HAP-1 (cell line): ENCODE results near the gene GALNTL6.
"Not testable (repeated sequence)": the region's sequence is repeated elsewhere in the genome, so short reads cannot be mapped to it uniquely, and the experiment has no call there.

ENCODE experiments used
- DNase-seq, 2 experiments: peaks; one replicate each; pipeline ENCODE4 v3.0.0-alpha.2; 2016 to 2020; ENCODE audit warnings: low spot score in 2 of 2
- H3K27me3 ChIP-seq: fragments of 250-450 bp; sonication (Bioruptor Pico); 2 replicates; pipeline ENCODE4 v1.5.1; 2020; ENCODE audit warnings: low read depth, mild to moderate bottlenecking, moderate library complexity
- H3K36me3 ChIP-seq: fragments of 250-450 bp; sonication (Bioruptor Pico); replicated peaks from 2 replicates; pipeline ENCODE4 v1.5.1; 2020; ENCODE audit warnings: mild to moderate bottlenecking
- H3K4me1 ChIP-seq: fragments of 250-450 bp; sonication (Bioruptor Pico); 2 replicates; pipeline ENCODE4 v1.5.1; 2020; ENCODE audit warnings: mild to moderate bottlenecking
- H3K4me3 ChIP-seq: fragments of 250-450 bp; sonication (Bioruptor Pico); 2 replicates; pipeline ENCODE4 v1.5.1; 2020; ENCODE audit warnings: mild to moderate bottlenecking, moderate library complexity
- H3K9me3 ChIP-seq: fragments of 250-450 bp; sonication (Bioruptor Pico); 2 replicates; pipeline ENCODE4 v1.5.1; 2020; ENCODE audit warnings: mild to moderate bottlenecking, moderate library complexity
- in situ Hi-C: fragments of 300-500 bp; cut with MboI; formaldehyde crosslinking; loops from 3 replicates; pipeline ENCODE4 v1.14.3; 2020; ENCODE audit warnings: low sequenced_read_pairs, inconsistent platforms, mixed read lengths

GALNTL6 gene

DNA sequence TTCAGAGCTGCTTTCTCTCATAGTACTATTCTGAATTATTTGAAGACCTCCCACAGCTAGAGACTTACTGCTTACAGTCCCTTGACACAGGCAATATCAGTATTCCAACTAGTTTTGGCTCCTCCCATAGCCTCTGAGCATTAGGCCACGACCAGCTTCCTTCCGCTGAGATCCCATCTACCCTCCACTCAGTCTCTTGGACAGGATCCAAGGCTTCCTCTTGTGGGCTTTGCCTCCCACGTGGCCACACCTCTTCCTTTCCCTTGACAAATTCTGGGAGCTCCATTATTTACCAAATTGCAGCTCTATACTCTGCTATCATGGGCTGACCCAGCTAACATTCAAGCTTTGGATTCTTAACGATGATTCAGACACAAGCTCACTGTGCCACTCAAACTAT lies 885.1 kb downstream of the GALNTL6 start:
- in situ Hi-C loops, result no loop called here
- peak in 1 of 2 experiments; percentile 20 for DNase-seq
- H3K4me3 ChIP-seq, result no peak overlapping the region
- H3K36me3 ChIP-seq, result no peaks in the 10 kb centered on the region
- no peaks in the 10 kb centered on the region for H3K27me3 ChIP-seq
- no peaks in the 10 kb centered on the region for H3K9me3 ChIP-seq
- H3K4me1 ChIP-seq, result peaks cover 3% of the 10 kb centered on the region; the same call in 1 of the 2 replicates

DNA sequence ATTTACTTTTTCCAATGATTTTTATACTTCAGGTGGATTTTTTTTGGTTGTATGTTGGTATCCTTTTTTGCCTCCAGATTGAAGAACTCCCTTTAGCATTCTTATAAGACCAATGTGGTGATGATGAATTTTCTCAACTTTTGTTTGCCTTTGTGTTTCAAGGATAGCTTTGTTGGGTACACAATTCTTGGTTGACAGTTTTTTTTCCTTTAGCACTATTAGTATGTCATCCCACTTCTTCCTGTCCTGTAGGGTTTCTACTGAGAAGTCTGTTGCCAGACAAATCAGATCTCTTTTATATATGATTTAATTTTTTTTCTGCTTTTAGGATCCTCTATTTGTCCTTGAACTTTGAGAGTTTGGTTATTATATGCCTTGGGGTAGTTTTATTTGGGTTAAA lies 892.4 kb downstream of the GALNTL6 start:
- Histone ChIP-seq H3K36me3 (no peaks in the 10 kb centered on the region), H3K4me1 (no peaks in the 10 kb centered on the region), H3K4me3 (no peak overlapping the region), H3K9me3 (0 out of 2 replicates have a peak, but pooled peaks cover 5% of the 10 kb centered on the region), H3K27me3 (no peaks in the 10 kb centered on the region)
- in situ Hi-C loops, result no loop called here
- DNase-seq, result no peak

DNA sequence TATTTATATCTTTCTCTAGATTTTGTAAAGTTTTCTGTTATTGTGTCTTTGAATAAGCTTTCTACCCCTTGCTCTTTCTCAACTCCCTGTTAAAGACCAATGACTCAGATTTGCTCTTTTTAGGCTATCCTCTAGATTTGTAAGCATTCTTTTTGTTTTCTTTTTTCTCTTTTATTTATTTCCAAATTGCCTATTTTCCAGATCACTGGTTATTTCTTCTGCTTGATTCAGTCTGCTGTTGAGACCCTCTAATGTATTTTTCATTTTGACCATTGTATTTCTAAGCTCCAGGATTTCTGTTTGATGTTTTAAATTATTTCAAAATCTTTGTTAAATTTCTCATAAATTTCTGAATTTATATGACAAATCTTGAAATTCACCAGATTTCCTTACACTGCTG lies 892.8 kb downstream of the GALNTL6 start:
- no peak for DNase-seq
- Histone ChIP-seq H3K4me3 (no peak overlapping the region), H3K36me3 (no peaks in the 10 kb centered on the region), H3K27me3 (no peaks in the 10 kb centered on the region), H3K4me1 (no peaks in the 10 kb centered on the region), H3K9me3 (0 out of 2 replicates have a peak, but pooled peaks cover 5% of the 10 kb centered on the region)
- in situ Hi-C loops, result no loop called here

DNA sequence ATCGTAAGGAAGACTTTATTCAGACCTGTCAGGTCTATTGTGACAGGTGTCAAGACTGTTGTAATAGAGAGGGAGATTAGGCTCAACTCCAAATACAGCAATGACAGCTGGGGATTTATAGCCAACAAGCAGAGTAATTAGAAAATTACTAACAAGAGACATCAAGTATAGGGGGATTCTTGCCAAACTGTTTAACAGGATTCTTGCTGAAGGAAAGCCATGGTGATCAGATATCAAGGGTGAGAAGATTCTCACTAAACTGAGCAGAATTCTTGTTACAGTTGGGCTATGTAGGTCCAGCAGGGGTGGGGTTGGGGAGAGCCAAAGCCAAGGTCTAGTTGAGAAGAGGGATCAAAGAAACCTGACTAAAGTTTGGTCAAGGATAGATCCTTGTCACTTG lies 894.4 kb downstream of the GALNTL6 start:
- Histone ChIP-seq H3K4me1 (no peaks in the 10 kb centered on the region), H3K9me3 (0 out of 2 replicates have a peak, but pooled peaks cover 5% of the 10 kb centered on the region), H3K27me3 (no peaks in the 10 kb centered on the region), H3K4me3 (no peak overlapping the region), H3K36me3 (no peaks in the 10 kb centered on the region)
- in situ Hi-C loops, result no loop called here
- DNase-seq, result no peak

DNA sequence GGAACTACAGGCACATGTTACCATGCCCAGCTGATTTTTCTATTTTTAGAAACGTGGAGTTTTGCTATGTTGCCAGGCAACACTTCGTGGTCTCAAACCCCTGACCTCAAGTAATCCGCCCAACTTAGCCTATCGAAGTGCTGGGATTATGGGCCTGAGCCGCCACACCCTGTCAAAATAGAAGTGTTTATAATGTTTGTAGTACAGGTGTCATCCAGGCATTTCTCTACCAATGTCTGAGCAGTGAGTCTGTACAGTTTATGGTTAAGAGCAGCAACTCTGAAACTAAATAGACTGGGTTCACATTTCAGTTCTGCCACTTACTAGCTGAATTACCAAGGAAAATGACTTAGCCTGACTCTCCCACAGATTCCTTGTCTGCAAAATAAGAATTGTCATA lies 895.0 kb downstream of the GALNTL6 start:
- no peak for DNase-seq
- H3K36me3 ChIP-seq, result no peaks in the 10 kb centered on the region
- no peak overlapping the region for H3K4me3 ChIP-seq
- 0 out of 2 replicates have a peak, but pooled peaks cover 5% of the 10 kb centered on the region for H3K9me3 ChIP-seq
- H3K27me3 ChIP-seq, result no peaks in the 10 kb centered on the region
- no peaks in the 10 kb centered on the region for H3K4me1 ChIP-seq
- in situ Hi-C loops, result no loop called here

DNA sequence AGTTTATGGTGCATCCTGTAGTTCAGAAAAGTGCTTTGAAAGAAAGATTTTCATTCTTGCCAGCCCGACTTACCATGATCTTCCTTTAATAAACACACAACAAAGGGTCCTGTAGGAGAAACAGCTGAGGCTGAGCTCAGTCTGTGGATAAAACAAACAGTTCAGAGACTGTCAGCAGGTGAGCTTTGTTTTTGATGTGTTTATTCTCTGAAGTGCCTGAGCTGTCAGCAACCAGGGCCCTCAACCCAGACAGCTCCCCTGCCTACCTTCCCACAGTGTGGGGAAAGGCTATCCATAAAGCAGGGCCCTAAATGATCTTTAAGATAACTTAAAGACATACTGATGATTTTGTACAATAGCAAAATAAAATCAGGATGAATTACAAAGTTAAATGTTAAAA lies 896.2 kb downstream of the GALNTL6 start:
- Histone ChIP-seq H3K27me3 (no peaks in the 10 kb centered on the region), H3K36me3 (no peaks in the 10 kb centered on the region), H3K9me3 (0 out of 2 replicates have a peak, but pooled peaks cover 5% of the 10 kb centered on the region), H3K4me3 (no peak overlapping the region), H3K4me1 (no peaks in the 10 kb centered on the region)
- no peak for DNase-seq
- in situ Hi-C loops, result no loop called here

DNA sequence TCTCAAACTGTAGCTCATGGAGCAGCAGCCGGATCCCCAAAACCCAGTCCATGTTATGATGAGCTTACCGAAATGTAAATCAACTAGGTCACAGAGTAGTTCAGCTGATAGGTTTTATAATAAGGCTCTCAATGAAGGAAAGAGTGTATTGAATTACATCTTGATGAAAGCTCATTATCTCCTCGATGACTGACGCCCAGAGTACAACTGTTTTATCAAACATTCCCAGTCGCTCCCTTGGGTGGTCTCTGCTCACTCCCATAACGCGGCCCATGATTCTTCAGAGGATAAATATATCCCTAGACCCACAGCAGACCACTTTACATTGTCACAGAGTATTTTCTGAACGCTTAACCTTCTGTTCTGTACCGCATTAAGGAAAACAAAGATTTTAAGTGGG lies 903.1 kb downstream of the GALNTL6 start:
- no peaks in the 10 kb centered on the region for H3K4me1 ChIP-seq
- H3K27me3 ChIP-seq, result no peaks in the 10 kb centered on the region
- H3K9me3 ChIP-seq, result no peaks in the 10 kb centered on the region
- in situ Hi-C loops, result no loop called here
- H3K36me3 ChIP-seq, result no peaks in the 10 kb centered on the region
- no peak for DNase-seq
- no peak overlapping the region for H3K4me3 ChIP-seq

DNA sequence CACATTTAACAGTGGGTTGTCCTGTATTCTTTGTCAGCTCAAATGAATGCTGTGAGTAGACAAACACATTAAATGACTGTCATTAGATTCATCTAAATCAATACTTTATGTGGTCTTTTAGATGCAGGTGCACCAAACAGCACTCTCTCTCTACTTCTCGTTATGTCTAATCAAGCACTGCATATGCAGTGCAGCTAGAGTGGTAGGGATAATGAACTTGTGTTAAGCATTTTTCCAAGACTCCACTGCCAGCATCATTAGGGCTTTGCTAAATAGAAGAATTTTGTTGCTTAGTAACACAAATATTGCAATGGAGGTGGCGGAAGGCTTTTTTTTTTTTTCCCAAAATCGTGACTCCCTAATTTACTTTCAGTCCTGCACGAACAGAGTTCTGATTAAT lies 908.5 kb downstream of the GALNTL6 start:
- Histone ChIP-seq H3K9me3 (no peaks in the 10 kb centered on the region), H3K36me3 (no peaks in the 10 kb centered on the region), H3K27me3 (no peaks in the 10 kb centered on the region), H3K4me3 (no peak overlapping the region), H3K4me1 (no peaks in the 10 kb centered on the region)
- in situ Hi-C loops, result no loop called here
- no peak for DNase-seq

DNA sequence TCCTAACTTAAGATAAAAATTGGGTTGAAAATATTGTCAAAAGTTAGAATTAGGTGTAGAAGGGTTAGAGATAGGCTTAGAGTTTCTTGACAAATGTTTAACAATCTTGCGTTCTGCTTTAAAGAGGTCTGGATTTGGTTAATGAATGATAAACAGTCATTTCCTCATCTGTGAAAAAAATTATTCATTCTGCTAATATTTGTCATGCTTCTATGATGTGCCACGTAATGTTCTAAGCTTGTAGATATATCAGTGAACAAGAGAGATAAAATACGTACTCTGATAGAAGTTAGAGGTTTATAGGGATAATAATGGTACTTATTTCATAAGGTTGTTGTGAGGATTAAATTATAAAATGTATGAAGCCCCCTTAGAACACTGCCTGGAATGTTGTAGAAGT lies 912.4 kb downstream of the GALNTL6 start:
- H3K4me3 ChIP-seq, result no peak overlapping the region
- no peaks in the 10 kb centered on the region for H3K36me3 ChIP-seq
- in situ Hi-C loops, result no loop called here

DNA sequence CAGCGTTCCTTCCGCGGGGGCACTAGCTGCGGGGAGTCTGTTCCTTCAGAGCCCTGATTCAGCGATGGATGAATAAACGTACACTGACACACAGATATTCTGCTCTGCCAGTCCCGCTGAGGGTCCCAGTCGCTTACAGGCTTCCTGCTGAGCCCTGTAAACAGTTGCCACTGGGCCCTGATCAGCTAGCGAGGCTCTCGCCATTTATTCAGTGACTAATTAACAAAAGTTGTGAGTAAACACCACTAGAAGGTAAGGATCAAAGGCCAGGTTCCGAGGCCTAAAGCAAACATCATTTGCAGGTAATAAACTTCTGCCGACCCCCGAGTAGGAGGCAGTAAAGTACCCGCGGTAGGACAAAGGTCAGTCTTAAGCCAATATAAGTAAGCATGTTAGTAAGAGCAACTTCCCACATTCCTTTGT lies 912.8 kb downstream of the GALNTL6 start:
- in situ Hi-C loops, result no loop called here
- H3K4me3 ChIP-seq, result no peak overlapping the region
- no peaks in the 10 kb centered on the region for H3K27me3 ChIP-seq
- DNase-seq, result no peak
- no peaks in the 10 kb centered on the region for H3K36me3 ChIP-seq
- H3K4me1 ChIP-seq, result no peaks in the 10 kb centered on the region
- H3K9me3 ChIP-seq, result no peaks in the 10 kb centered on the region

More for the DNA sequence above, 912.4 kb downstream of the GALNTL6 start:
- H3K4me1 ChIP-seq, result no peaks in the 10 kb centered on the region
- no peaks in the 10 kb centered on the region for H3K9me3 ChIP-seq
- DNase-seq, result no peak
- no peaks in the 10 kb centered on the region for H3K27me3 ChIP-seq

DNA sequence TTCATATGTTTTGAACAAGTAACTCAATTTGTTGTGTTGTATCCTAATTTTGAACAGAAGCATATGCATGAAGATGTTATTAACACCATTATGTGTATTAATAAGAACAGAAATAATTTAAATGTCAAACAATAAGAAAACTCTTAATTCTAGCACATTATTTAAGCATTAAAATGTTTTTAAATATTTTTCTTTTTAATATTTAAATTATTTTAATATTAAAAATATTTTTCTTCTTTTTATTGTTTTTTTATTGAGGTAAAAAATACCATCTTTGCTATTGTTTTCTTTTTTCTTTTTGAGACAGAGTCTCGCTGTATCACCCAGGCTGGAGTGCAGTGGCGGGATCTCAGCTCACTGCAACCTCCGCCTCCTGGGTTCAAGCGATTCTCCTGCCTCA lies 914.4 kb downstream of the GALNTL6 start:
- H3K9me3 ChIP-seq, result no peaks in the 10 kb centered on the region
- in situ Hi-C loops, result no loop called here

DNA sequence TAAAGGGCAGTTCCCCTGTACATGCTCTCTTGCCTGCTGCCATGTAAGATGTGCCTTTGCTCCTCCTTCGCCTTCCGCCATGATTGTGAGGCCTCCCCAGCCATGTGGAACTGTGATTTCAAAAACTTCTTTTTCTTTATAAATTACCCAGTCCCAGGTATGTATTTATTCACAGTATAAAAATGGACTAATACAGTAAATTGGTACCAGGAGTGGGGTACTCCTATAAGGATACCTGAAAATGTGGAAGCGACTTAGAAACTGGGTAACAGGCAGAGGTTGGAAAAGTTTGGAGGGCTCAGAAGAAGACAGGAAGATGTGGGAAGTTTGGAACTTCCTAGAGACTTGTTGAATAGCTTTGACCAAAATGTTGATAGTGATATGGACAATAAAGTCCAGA lies 920.4 kb downstream of the GALNTL6 start:
- H3K36me3 ChIP-seq, H3K4me1 ChIP-seq, H3K27me3 ChIP-seq, H3K4me3 ChIP-seq, DNase-seq, H3K9me3 ChIP-seq, in situ Hi-C loops: not testable (repeated sequence)

More for the DNA sequence above, 914.4 kb downstream of the GALNTL6 start:
- Histone ChIP-seq H3K27me3 (no peaks in the 10 kb centered on the region), H3K4me1 (no peaks in the 10 kb centered on the region), H3K4me3 (no peak overlapping the region), H3K36me3 (no peaks in the 10 kb centered on the region)
- no peak for DNase-seq

DNA sequence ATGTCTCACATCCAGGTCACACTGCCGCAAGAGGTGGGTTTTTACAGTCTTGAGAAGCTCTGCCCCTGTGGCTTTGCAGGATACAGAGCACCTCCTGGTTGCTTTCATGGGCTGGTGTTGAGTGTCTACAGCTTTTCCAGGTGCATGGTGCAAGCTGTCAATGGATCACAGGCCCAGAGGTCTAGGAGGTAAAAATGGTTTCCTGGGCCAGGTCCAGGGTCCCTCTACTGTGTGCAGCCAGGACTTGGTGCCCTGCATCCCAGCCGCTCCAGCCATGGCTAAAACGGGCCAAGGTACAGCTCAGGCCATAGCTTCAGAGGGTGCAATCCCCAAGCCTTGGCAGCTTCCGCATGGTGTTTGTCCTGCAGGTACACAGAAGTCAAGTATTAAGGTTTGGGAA lies 921.4 kb downstream of the GALNTL6 start:
- no peaks in the 10 kb centered on the region for H3K9me3 ChIP-seq
- H3K27me3 ChIP-seq, result no peaks in the 10 kb centered on the region
- H3K36me3 ChIP-seq, result no peaks in the 10 kb centered on the region

DNA sequence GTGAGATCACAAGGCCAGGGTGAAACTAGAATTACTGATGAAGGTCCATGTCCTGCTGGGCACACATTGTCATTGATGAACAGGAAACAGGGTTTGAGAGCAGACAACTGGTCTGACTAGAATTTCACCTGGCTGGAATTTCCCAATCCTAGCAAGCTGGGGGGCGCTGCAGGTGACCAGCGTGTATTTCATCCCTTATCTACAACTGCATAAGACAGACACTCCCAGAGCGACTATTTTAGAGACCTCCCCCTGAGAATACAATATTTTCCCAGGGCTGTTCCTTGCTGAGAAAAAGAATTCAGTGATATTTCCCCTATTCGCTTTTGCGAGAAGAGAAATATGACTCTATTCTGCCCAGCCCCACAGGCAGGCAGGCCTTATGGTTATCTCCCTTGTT lies 922.8 kb downstream of the GALNTL6 start:
- no peak overlapping the region for H3K4me3 ChIP-seq
- no peak for DNase-seq
- no peaks in the 10 kb centered on the region for H3K9me3 ChIP-seq
- no peaks in the 10 kb centered on the region for H3K4me1 ChIP-seq
- in situ Hi-C loops, result no loop called here
- no peaks in the 10 kb centered on the region for H3K36me3 ChIP-seq
- no peaks in the 10 kb centered on the region for H3K27me3 ChIP-seq

More for the DNA sequence above, 921.4 kb downstream of the GALNTL6 start:
- in situ Hi-C loops, result no loop called here
- DNase-seq, result no peak
- no peaks in the 10 kb centered on the region for H3K4me1 ChIP-seq
- no peak overlapping the region for H3K4me3 ChIP-seq

DNA sequence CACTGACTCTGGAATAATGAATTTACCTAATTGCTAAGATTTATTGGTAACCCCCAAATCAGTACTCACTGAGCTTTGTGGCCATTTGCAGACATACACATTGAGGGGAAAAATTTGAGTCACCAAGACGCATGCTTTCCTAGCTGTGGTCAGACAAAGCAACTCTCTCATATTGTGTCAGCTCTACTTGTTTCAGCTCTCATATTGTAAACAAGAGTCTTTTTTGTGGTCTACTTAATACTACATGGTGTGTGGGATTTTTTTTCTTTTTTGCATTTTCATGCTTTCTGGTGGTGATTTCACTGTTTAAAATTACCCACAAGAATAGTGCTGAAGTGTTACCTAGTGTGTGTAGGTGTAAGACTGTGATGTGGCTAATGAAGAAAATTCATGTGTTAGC lies 927.2 kb downstream of the GALNTL6 start:
- in situ Hi-C loops, result no loop called here
- H3K27me3 ChIP-seq, result no peaks in the 10 kb centered on the region
- DNase-seq, result no peak
- no peaks in the 10 kb centered on the region for H3K4me1 ChIP-seq
- H3K9me3 ChIP-seq, result no peaks in the 10 kb centered on the region
- no peak overlapping the region for H3K4me3 ChIP-seq
- H3K36me3 ChIP-seq, result no peaks in the 10 kb centered on the region
